Activated naive CD4-positive, alpha-beta T cell treated with Interleukin-2 at 50 U/mL for 16 hours (primary cell): ENCODE measurements around the gene MMS19.
"Not testable (repeated sequence)": the region's sequence is repeated elsewhere in the genome, so short reads cannot be mapped to it uniquely, and the experiment has no call there.

Source experiments
- DNase-seq: peaks from one replicate; pipeline ENCODE4 v3.0.0-alpha.2; 2020

The MMS19 gene

DNA sequence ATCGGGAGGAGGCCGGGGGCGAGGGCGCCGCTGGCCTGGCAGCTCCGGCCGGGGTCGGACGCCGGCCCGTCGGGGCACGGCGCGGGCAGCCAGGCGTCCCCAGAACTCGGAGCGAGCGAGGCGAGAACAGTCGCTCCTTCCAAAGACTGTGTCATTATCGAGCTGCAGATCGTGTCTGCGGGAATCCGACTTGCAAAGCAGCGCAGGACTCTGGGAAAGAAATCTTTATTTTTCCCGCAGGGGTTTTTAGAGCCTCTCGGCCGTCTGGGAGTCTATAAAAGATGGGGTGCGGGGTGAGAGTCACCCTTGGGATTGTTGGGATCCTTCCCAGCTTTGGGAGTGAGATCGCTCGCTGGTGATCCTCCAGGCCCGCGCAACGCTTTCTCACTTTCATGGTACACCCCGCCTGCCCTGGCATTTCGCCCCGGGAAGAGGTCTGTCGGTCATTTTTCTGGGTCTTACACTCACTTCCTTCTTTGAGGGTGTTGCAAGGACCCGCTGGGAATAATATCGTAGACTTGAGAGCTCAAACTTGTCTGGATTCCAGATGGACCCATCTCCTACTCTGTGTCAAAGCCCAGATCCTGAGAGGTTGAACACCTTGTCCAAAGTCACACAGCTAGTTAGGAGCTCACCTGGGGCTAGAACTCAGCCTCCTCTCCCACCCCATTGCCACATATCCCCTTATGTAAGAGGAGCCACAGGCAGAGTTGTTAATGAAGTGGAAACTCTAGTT, 1.5 kb upstream of the MMS19 start:
- DNase-seq: no peak

DNA sequence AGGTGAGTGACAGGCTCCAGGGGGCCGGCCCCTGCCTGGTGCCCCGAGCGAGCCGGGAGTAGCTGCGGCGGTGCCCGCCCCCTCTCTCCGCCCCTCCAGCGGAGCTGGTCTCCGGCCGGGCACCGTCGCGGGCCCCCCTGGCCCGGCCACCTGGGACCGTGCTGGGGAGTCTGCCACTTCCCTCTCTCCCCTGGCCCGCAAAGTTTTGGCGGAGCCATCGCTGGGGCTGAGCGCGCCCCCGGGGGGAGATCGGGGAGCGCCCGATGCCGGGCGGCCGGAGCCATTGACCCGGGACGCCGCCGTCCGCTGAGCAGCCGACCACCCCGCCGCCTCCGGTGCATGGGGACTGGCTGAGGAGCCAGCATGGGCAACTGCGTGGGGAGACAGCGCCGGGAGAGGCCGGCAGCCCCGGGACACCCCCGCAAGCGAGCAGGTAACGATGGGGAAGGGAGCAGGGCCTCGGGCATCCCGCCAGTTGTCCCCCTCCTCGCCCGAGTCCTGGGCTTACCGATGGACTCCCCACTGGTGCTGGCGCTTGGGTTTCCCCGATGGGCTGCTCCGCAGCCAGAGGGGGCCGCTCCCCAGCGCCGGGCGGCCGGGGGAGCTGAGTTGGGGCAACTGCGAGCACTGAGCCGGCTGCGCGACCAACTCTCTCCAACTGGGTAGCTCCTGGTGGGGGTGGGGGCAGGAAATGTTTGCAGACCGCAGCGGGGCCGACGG, 779 bp upstream of the MMS19 start, which contains the start of gene UBTD1:
UBTD1 (plus strand) TSS at position 84 of the 720 bp plus-strand sequence; CDS start at position 364, 280 bp downstream.
- peak; percentile 30 for DNase-seq

DNA sequence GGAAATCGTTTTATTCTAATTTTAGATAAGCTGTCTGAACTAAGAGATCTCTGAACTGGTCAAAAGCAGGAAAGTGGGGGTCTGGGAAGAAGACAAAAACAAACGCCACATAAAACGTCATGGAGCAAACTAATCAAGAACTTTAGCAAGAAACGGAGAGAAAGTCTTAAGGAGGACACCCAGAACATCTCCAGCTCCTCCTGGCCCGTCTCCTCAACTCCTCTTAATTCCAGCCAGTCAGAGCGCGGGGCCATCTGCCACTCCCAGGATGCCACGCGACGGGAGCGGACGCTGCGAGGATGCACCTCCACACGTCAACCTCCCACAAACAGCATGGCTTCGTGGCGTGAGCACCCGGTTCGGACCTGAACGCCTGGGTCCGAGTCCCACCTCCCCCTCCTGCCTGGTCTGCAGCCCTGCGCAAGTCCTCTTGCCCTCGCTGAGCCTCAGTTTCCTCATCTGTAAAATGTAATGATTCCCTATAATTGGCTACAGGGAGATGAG, 598 bp downstream of the MMS19 start:
- peak; percentile 81 for DNase-seq

DNA sequence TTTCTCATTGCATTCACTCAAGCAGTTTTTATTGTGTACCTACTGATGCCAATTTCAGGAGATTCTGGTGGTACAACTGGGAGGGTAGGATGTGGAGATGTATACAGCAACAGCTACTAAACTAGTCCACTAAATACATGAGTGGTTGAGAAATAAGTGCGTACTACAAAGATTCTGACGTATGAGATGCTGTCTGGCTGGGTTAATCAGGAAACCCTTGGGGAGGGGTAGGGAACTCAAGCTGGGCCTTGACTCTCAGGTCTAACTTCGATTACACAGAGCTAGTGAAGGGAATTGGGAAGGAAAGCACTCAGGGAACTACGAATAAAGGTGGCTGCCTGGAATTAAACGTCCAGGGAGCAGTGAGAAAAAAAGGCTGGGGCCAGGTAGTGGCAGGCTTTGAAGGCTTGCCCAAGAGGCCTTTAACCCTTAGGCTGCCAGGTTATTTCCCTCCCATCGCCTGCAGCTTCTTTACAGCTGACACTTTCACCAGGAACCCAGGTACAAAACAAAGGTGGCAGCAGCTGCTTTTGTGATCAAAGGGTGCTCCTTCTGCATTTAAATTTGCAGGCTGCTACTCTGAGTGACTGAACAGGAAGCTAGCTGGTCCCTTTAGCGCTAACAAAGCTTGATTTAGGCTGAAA, 3.2 kb downstream of the MMS19 start:
- DNase-seq: no peak

DNA sequence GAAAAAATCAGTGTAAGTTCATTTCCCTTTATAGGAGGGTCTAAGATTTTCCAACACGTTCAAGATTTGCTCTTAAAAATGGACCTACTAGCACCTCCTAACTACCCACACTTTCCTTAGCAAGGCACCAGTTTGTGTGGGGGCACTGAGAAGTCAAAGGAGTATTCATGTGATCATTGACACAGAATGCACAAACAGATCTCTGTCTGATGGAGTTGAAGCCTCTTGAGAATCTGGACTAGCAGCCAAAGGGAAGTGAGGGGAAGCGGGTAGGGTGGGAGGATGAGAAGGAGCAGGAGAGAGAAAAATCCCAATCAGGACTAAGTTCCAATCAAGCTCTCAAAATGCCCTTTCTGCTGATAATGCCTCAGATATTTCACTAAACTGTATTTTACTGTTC, 4.1 kb downstream of the MMS19 start:
- no peak for DNase-seq

DNA sequence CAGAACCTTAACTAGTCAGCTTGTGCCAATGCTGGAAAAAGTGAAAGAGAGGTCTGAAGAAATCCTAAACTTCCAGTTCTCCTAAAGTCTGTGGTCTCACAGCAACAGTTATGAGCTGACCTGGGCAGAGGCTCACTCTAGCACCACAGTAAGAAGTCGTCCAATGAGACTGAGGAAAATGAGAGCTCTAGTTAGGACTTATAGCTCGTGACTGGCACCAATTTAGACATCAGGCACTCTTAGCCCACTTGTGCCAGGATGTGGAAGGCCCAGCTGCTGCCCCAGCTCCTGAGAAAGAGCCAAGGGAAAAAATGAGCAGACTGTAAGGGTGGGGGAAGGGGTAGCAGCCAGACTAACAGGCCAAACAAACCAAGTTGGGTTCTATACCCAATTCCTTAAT, 7.6 kb downstream of the MMS19 start:
- DNase-seq: no peak

DNA sequence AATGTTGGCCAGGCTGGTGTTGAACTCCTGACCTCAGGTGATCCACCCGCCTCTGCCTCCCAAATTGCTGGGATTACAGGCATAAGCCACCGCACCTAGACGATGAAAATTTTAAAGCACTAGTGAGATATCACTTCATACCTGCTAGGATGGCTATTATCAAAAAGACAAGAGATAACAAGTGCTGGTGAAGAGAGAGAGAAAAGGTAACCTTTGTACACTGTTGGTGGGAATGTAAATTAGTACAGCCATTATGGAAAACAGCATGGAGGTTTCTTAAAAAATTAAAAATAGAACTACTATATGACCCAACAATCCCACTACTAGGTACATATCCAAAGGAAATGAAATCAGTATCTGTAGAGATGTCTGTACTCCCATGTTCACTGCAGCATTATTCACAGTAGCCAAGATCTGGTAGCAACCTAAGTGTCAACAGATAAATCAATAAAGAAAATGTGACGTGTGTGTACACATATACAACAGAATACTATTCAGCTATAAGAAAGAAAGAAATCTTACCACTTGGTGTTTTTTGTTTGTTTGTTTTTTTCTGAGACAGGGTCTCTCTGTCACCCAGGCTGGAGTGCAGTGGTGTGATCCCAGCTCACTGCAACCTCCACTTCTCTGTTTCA, 12.5 kb downstream of the MMS19 start:
- no peak for DNase-seq

DNA sequence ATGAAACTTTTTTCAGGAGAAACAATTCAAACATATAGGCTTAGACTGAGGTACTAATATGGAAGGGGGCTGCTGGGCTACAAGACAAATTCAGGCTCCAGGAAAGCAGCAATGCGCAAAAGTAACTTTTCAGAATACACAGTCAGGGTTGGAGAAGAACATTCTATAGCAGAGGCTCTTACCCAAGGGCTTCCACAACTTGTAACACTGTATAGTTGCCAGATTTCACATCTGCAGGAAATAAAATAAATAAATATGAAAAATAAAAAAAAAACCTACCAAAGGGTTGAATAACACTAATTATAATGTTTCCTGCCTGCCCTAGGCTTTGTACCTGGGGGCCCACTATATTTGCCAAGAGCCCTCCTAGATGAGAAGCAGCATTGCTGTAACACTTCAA, 14.3 kb downstream of the MMS19 start:
- DNase-seq: no peak

DNA sequence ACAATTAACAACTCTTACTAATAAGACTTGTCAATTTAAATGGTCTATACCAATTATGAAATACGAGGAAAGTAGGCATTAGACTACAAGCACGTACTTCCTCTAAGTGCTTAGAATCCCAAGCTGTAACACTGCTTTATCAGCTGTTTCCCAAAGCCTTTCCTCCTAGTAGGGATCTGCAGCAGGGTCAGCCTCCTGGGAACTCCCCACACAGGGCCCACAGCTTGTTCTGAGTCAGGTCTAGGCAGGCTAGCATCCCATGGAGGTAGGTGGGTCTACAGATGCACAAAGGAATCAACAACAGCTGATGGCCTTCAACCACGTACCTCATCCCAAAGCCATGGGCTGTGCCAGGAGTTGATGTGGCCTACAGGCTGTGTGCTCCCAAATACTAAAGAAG, 14.7 kb downstream of the MMS19 start:
- DNase-seq: no peak

DNA sequence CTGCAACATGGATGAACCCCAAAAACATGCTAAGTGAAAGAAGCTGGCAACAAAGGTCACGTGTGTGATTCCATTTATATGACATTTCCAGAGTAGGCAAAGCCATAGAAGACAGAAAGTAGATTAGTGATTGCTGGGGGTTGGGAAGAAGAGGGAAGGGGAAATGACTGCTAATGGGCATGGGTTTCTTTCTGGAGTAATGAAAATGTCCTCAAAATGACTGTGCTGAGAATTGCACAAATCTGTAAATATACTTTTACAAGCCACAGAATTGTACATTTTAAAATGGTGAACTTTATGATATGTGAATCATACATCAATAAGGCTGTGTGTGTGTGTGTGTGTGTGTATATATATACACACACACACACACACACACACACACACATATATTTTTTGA, 15.8 kb downstream of the MMS19 start:
- DNase-seq: no peak

DNA sequence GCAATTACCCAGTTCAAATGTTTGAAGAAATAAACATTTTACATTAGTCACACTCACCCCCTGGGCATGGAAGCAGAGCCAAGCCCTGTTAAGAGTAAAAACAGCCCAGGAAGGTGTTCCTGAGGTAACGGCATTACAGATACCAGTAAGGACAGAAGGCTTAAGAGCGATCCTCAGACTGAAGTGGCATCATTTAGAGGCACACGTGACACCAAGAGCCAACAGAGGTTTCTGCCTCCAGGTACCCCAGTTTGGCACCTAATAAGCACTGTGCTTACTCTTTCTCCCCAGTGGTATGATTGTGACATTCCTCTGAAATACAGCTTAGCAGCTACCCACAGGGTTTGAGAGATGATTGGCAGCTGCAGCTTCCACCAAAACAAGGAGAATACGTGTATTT, 17.2 kb downstream of the MMS19 start:
- DNase-seq: no peak

DNA sequence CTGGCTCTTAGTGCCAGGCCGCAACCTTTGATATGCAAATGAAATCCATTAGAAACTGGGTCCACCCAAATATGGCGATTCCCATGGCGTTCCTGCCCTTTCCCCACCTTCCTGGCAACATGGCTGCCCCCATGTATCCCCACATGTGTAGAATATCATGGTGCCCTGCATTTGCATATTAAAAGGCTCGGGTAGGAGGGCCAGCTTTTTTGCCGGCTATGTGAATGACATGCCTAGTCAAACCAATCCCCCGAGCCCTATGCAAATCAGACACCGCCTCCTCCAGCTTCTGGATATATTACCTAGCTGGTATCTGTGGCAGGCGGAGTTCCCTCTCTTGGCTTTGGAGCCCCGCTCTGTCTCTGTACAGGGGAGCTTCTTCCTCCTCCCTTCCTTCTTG, 18.3 kb downstream of the MMS19 start:
- DNase-seq: no peak

DNA sequence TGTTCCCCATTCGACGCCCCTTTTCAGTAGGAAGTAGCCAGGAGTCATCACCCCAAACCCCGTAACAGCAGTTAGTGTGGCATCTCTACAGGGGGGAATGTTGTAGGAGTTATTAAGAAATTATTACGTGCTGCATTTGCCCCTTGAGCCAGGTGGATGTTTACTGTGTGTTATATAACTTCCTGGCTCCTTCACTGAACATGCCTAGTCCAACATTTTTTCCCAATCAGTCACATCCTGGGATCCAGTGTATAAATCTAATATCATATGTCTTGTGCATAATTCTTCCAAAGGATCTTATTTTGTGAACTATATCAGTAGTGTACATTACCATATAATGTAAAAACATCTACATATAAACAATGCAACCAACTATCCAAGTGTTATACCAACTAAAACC, 18.8 kb downstream of the MMS19 start:
- DNase-seq: not testable (repeated sequence)

DNA sequence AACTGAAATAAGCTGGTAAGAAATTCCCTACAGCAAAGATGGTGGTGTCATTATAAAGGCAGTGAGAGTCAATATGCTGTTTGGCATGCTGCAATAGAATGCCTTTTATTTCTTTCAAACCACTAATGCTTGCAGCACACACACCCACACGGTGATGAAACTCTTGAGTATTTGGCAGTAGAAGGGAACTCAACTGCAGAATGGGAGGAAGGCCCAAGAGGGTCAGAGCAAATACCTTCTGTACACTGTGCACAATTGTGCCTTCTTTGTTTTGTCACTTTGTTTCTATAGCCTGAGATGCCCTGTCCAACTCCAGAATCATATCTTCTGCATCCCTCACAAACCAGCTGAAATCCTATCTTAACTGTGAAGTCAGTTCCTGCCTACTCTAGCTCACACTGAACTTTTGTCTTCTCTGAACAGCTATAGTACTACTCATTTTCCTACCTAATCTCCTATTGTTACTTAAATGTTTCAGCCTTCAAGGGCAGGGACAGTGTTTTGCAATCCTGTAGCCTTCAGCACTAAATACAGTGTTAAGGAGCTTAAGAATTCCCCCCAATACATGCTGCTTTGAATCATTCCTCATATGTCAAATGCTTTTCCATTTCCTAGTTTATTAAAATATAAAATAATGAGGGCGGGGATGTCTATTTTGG, 22.2 kb downstream of the MMS19 start:
- DNase-seq: no peak

DNA sequence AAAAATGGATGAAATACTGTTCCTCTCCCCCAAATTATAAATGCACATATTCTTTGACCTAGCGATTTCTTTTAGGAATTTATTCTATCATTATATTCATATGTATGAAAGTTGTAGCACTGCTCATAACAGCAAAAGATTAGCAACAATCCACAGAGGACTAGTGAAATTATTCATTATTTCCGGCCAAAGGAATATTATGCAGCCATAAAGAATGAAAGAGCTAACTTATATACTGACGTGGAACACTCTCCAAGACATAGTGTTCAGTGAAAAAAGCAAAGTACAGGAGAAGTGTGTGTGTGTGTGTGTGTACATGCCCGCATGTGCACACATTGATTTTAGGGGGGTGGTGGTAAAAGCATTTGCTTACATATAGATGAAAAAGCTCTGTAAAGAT, 23.3 kb downstream of the MMS19 start:
- DNase-seq: no peak

DNA sequence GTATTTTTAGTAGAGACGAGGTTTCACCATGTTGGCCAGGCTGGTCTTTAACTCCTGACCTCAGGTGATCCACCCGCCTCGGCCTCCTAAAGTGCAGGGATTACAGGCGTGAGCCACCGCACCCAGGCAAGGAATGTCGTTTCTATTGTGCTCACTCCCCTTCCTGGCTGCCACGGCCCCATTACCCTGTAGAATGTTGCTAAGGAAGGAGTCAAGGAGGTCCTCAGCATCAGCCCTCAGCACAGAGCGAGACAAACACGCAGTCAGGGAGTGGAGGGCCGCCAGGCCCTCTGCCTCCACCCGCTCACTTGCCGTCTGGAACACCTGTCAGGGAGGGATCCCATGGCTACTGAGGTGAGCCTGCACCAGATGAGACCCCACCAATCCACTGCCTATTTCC, 29.4 kb downstream of the MMS19 start:
- DNase-seq: not testable (repeated sequence)

DNA sequence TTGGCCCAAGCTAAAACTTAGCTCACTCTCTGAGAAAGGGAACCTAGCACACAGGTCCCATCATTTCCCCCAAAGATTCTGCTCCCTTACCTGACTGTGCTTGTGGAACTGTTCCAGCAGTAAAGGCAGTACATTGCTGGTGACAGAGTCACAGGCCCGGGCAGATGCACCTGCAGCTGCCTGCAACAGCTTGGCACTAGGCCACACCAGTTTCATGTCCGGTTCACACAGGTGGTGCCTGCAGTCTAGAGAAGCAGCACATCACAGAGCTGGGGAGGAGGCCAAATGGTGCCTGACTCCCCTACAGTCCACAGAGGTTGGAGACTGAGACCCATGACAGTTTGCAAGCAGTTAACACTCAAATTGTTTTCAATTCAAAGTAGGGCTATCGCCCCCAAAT, 30.1 kb downstream of the MMS19 start:
- no peak for DNase-seq

DNA sequence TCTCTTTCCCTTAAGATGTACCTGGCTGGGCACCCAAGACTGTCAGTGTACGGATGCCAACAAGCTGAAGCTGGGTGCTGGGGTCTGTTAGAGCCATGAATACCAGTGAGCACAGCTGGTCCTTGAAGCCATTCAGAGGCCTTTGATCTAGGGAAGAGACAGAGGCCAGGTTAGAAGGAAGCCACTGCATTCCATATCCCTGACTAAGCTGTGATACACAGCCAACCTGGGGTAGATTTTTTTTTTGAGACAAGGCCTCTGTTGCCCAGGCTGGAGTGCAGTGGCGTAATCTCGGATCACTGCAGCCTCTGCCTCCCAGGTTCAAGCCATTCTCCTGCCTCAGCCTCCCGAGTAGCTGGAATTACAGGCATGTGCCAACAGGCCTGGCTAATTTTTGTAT, 31.5 kb downstream of the MMS19 start:
- DNase-seq: no peak

DNA sequence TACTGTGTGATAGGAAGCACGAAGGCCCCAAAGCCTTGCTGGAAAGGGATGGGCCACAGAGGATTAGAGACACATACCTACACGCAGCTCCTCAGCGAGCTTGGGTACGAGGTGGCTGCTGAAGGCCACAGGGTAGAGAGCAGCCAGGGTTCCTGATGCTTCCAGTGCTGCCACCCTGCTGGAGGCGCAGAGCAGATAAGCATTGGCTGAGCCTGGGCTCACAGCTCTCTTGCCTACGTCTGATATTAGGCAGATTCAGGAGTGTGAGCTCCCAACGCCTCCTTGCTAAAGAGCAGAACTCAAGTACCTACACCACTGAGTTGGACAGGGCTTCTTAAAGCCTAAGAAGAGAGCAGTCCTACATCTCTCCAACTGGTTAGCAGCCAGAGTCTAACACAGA, 32.2 kb downstream of the MMS19 start:
- DNase-seq: no peak

DNA sequence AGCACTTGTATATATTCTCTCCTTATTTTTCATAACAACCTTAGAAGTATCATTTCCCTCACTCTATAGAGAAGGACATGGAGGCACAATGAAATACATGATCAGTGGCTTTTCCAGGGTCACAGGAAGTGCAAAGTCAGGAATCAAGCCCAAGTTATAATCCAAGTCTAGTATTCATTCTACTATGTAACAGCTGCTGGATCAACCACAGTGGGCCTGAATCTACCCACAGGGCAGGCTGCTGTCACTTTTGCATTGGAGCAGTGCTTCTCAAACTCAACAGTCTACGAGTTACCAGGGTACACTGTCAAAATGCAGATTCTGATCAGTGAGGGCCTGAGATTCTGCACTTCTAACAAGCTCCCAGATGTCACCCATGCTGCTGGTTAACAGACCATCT, 34.0 kb downstream of the MMS19 start:
- DNase-seq: no peak

DNA sequence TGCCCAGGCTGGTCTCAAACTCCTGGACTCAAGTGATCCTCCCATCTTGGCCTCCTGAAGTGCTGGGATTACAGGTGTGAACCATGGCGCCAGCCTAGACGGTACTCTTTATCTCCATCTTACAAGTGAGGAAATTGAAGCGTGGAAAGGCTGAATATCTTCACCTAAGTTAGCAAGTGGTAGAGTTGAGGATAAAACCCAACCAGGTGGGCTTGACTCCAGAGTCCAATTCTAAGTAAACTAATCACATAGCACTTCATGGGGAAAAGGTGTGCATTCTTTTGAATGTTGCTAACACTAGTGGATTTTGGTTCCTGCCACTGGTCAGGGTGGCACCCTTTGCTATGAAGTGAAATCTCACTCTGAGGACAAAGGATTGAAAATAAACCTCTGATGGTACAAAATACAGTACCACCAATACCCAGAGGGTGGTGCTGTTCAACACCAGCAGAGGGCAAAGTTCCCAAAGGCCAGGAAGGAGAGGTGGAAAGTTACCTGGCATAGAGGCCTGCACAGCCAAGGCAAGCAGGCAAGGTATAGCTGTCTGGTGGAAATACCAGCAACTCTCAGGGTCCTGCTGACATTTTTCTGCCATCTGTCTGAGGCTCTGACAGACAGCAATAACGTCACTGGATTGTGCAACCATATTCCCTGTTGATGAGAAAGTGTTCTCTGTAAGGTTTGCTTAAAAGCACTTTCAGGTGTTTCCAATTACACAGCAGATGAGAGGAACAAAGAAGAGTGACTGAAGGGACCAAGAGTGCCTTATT, 34.7 kb downstream of the MMS19 start:
- peak; percentile 14 for DNase-seq

DNA sequence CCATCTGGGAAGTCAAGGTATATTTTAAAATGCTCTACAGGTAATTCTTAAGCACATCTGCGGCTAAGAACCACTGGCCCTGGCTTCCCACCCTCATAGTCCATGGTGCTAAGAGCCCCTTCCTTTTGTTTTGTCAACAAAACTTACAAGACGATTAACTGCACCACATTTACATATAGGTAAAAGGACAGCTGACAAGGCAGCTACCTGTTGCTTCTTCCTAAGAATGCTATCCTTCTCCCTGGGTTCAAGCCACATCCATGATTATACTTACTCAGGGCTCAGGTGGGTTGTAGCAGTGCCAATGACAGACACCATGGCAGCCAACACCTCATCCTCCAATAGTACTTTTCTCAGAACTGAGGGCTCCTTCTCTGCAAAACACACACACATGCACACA, 35.9 kb downstream of the MMS19 start:
- no peak for DNase-seq
